DND-41 (cell line): ENCODE data around the gene EDA2R.
A peak's percentile ranks its signal among the peaks of the same experiment; 100 is the strongest.

Source experiments
- ATAC-seq: fragments of 200-7000 bp; cut with Tn5 transposase; 3 replicates; pipeline ENCODE4 v1.9.1; 2021; ENCODE audit warnings: low read depth; ENCODE audit not compliant: insufficient read depth
- DNase-seq: peaks from one replicate; pipeline ENCODE4 v3.0.0-alpha.2; 2020
- H2AFZ ChIP-seq: 2 replicates; pipeline ENCODE4 v1.6.0; 2012; ENCODE audit warnings: low read depth, low read length
- H3K27ac ChIP-seq: 2 replicates; pipeline ENCODE4 v1.5.1; 2012; ENCODE audit warnings: low read length, inconsistent platforms
- H3K27me3 ChIP-seq: fragments of 200-600 bp; sonication (generic); 2 replicates; pipeline ENCODE4 v1.6.0; 2012; ENCODE audit warnings: low read length, mild to moderate bottlenecking, inconsistent platforms; ENCODE audit not compliant: insufficient read depth, poor library complexity
- H3K36me3 ChIP-seq: 2 replicates; pipeline ENCODE4 v1.5.1; 2012; ENCODE audit warnings: low read length, inconsistent platforms; ENCODE audit not compliant: insufficient read depth
- H3K4me1 ChIP-seq: 2 replicates; pipeline ENCODE4 v1.5.1; 2012; ENCODE audit warnings: mild to moderate bottlenecking, low read length; ENCODE audit not compliant: insufficient read depth
- H3K4me2 ChIP-seq: 2 replicates; pipeline ENCODE4 v1.6.0; 2012; ENCODE audit warnings: mild to moderate bottlenecking, moderate library complexity, low read length, inconsistent platforms; ENCODE audit not compliant: insufficient read depth
- H3K4me3 ChIP-seq, 2 experiments: fragments of 200-600 bp in 1 of 2; shearing (Covaris generic) in 1 of 2; 2 replicates each; pipeline ENCODE4 v1.5.1; 2012 to 2016; ENCODE audit warnings: inconsistent platforms in 2 of 2, low read length in 2 of 2, mild to moderate bottlenecking in 2 of 2, low read depth in 1 of 2, moderate library complexity in 1 of 2
- H3K79me2 ChIP-seq: 2 replicates; pipeline ENCODE4 v1.6.0; 2012; ENCODE audit warnings: low read length, inconsistent platforms; ENCODE audit not compliant: insufficient read depth
- H3K9ac ChIP-seq: 2 replicates; pipeline ENCODE4 v1.6.0; 2012; ENCODE audit warnings: low read depth, mild to moderate bottlenecking, inconsistent platforms, low read length, moderate library complexity
- H3K9me3 ChIP-seq: 2 replicates; pipeline ENCODE4 v1.5.1; 2012; ENCODE audit warnings: low read length, moderate library complexity, mild to moderate bottlenecking, inconsistent platforms; ENCODE audit not compliant: insufficient read depth, severe bottlenecking
- H4K20me1 ChIP-seq: 2 replicates; pipeline ENCODE4 v1.6.0; 2012; ENCODE audit warnings: low read length; ENCODE audit not compliant: insufficient read depth
- CTCF ChIP-seq: IDR thresholded peaks from 2 replicates; pipeline ENCODE4 v1.5.1; 2012; ENCODE audit warnings: borderline replicate concordance, low read length, moderate library complexity, mild to moderate bottlenecking; ENCODE audit not compliant: poor library complexity, severe bottlenecking; ENCODE audit errors: extremely low read depth
- EZH2 ChIP-seq: IDR thresholded peaks from 3 replicates; pipeline ENCODE4 v1.6.1; 2012; ENCODE audit warnings: borderline replicate concordance, low read depth, mild to moderate bottlenecking, moderate library complexity, low read length, inconsistent platforms; ENCODE audit not compliant: severe bottlenecking

The EDA2R gene

GRCh38 chrX:66638591-66639500 lies at the start of gene EDA2R:
Gene EDA2R, minus strand, starts transcription at chrX:66639078. Its CDS starts 23,058 bp downstream, at chrX:66616020.
- Histone ChIP-seq H3K4me2 (no peak within 1 kb of the TSS), H3K9me3 (no peaks in the 10 kb centered on the region), H2AFZ (no peak within 1 kb of the TSS), H3K27me3 (no peaks in the 10 kb centered on the region), H3K4me3 (no peak within 1 kb of the TSS), H3K79me2 (no peaks in the 10 kb centered on the region), H3K36me3 (no peaks in the 10 kb centered on the region), H4K20me1 (no peaks in the 10 kb centered on the region), H3K9ac (no peak within 1 kb of the TSS), H3K27ac (no peak within 1 kb of the TSS), H3K4me1 (no peaks in the 10 kb centered on the region)
- no peak for TF ChIP-seq CTCF
- no peak for TF ChIP-seq EZH2
- peak; percentile 5 for DNase-seq
- ATAC-seq, result no peak

GRCh38 chrX:66684196-66684595 lies 45.3 kb upstream of the EDA2R start:
- DNase-seq (no peak), ATAC-seq (no peak)
- Histone ChIP-seq H3K36me3 (no peaks in the 10 kb centered on the region), H3K4me2 (no peak overlapping the region), H3K27me3 (no peaks in the 10 kb centered on the region), H3K9me3 (no peaks in the 10 kb centered on the region), H3K27ac (no peak overlapping the region), H2AFZ (no peak overlapping the region), H4K20me1 (no peaks in the 10 kb centered on the region), H3K79me2 (no peaks in the 10 kb centered on the region), H3K4me1 (no peaks in the 10 kb centered on the region), H3K9ac (no peak overlapping the region), H3K4me3 (no peak overlapping the region)
- TF ChIP-seq EZH2 (no peak), CTCF (no peak)

- Histone ChIP-seq H3K4me2 (no peak overlapping the region), H3K9ac (no peak overlapping the region), H3K27me3 (no peaks in the 10 kb centered on the region), H3K4me1 (no peaks in the 10 kb centered on the region), H3K36me3 (no peaks in the 10 kb centered on the region), H3K9me3 (no peaks in the 10 kb centered on the region), H2AFZ (no peak overlapping the region), H4K20me1 (no peaks in the 10 kb centered on the region), H3K4me3 (no peak overlapping the region), H3K79me2 (no peaks in the 10 kb centered on the region), H3K27ac (no peak overlapping the region)
- DNase-seq, result no peak
- ATAC-seq, result no peak
- TF ChIP-seq CTCF, result no peak
- TF ChIP-seq EZH2, result no peak
These were observed 41.6 kb upstream of the EDA2R start for GRCh38 chrX:66680451-66680850.
